HG03354 (cell line): ENCODE data around the gene DHX34.

Experiments
- ATAC-seq: cut with Tn5 transposase; IDR thresholded peaks from one replicate; pipeline ENCODE4 v1.9.1; 2021; ENCODE audit warnings: mild to moderate bottlenecking; ENCODE audit not compliant: unreplicated experiment, poor library complexity, severe bottlenecking

The DHX34 gene

GRCh38 chr19:47428177-47428894, 79.2 kb downstream of the DHX34 start:
- peak; percentile 71 for ATAC-seq

DNA sequence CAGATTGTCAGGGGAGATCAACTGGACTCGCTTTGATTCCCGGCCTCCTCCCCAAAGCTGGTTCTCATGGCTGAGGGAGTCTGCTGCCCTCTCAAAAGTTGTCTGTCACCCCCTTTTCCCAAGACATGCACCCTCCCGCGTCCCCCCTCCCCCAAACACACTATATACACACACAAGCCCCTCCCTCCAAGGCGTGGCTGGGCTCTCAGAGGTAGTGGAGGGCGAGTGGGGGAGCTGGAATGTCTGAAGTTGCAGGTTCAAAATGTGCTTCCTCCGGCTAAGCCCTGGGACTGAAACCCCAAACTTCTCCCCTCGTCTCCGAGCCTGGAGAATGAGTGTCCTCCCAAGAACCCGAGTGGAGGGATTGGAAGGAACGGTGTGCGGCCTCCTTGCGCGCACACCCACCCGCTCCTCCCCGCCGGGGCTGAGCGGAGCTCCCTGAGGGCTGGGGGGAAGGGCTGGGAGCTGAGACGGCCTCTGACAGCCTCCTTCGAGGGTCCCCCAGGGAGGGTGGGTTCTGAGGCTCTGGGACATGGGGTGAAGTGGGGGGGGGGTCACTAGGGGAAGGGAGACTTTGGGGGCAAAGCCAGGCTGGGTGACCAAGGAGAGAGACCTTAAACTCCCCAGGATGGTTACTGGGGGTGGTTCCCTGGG, 80.2 kb downstream of the DHX34 start:
- no peak for ATAC-seq

DNA sequence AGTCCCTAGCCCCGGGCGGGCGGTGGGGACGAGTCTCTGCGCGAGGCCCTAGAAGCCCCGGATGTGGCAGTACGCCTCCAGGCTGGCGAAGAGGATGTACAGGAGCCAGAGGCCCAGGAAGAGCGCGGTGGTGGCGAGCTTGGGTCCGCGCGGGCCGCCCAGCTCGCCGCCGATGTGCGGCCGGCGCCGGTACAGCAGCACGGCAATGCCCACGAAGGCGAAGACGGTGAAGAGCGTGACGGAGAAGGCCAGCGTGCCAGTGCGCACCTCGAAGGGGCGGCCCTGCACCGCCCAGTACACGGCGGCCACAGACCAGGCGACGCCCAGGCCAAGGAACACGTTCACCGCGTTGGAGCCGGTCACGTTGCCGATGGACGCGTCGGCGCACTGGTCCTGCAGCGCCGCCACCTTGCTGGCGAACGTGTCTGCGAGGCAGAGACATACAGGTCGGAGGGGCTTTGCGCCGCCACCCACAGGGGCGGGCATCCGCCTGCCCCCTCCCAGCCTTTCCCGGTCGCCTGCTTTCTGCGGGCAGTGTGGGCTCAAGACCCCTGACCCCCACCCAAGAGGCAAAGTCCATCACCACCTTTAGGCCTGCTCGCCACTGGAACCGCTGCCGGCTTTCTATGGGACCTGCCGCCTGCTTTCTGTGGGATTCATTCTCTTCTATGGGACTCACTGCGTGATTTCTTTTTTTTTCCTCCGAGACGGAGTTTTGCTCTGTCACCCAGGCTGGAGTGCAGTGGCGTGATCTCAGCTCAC, 81.1 kb downstream of the DHX34 start:
- ATAC-seq = no peak

DNA sequence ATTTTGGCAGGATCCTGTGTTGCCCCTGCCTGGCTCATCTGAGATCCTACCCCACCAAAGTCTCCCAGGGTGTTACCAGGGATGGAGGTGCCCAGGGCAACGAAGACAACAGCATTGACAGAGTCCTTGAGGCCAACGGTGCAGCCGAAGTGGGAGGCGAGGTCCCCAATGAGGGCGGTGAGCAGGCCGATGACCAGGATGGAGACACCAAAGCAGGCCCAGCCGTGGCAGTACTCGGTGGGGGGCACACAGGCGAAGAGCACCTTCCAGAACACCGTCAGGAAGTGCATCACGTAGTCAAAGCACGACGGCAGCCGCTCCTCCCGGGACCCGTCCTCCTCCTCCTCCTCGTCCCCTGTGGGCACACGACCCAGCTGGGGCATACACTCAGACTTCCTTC, 83.0 kb downstream of the DHX34 start:
- no peak for ATAC-seq
